Cardiac fibroblast (primary cell): ENCODE measurements around the gene CLDN2.

Experiments
- DNase-seq, 2 donors: peaks; one replicate each; pipeline versions ENCODE4 v3.0.0 to v3.0.0-alpha.2; 2010; ENCODE audit warnings: low read depth in 2 of 2
- H3K4me3 ChIP-seq, 2 donors: replicated peaks in 1 of 2; 1 replicate in 1 of 2; 2 replicates in 1 of 2; pipeline ENCODE4 v1.5.1; 2011; ENCODE audit warnings: low read depth in 2 of 2, low read length in 2 of 2, mild to moderate bottlenecking in 2 of 2, moderate library complexity in 1 of 2
- TF ChIP-seq, protein P1 (sequence below): IDR thresholded peaks from one replicate; pipeline ENCODE4 v1.5.1; 2011; ENCODE audit warnings: low read depth, mild to moderate bottlenecking, low read length, inconsistent platforms

Gene CLDN2

DNA sequence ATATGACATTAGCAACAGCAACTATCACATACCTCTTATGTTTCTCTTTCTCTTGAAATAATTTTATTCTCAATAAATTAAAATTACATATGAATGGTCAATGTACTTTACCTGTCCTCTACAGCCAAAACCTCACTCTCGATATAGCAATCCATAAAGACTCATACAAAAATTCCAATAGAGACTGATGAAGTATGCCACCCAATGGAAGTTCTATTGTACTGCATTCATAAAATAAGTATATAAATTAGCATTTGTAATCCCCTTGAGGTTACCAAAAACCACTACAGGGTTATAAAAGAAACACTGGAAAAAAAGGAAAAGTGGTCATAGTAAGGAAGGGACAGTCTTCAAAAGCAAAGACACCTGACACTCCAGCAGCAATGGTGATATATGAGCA, 32.8 kb downstream of the CLDN2 start:
- DNase-seq, result peak; percentile 48 to 53
- TF ChIP-seq, protein P1, sequence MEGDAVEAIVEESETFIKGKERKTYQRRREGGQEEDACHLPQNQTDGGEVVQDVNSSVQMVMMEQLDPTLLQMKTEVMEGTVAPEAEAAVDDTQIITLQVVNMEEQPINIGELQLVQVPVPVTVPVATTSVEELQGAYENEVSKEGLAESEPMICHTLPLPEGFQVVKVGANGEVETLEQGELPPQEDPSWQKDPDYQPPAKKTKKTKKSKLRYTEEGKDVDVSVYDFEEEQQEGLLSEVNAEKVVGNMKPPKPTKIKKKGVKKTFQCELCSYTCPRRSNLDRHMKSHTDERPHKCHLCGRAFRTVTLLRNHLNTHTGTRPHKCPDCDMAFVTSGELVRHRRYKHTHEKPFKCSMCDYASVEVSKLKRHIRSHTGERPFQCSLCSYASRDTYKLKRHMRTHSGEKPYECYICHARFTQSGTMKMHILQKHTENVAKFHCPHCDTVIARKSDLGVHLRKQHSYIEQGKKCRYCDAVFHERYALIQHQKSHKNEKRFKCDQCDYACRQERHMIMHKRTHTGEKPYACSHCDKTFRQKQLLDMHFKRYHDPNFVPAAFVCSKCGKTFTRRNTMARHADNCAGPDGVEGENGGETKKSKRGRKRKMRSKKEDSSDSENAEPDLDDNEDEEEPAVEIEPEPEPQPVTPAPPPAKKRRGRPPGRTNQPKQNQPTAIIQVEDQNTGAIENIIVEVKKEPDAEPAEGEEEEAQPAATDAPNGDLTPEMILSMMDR, result peak; percentile 39

GRCh38 chrX:106954041-106954440, 33.8 kb downstream of the CLDN2 start:
- TF ChIP-seq, protein P1, result no peak
- no peak overlapping the region for H3K4me3 ChIP-seq
- no peak for DNase-seq

More for the DNA sequence above, 32.8 kb downstream of the CLDN2 start:
- H3K4me3 ChIP-seq, result no peak overlapping the region

- H3K4me3 ChIP-seq, result no peak overlapping the region
- peak; percentile 4 to 43 for DNase-seq
- TF ChIP-seq, protein P1, result no peak
Observed at GRCh38 chrX:106955004-106955772, 35.0 kb downstream of the CLDN2 start.

- no peak overlapping the region for H3K4me3 ChIP-seq
- no peak for DNase-seq
- TF ChIP-seq, protein P1, result no peak
Observed at GRCh38 chrX:106957856-106958255, 37.7 kb downstream of the CLDN2 start.

DNA sequence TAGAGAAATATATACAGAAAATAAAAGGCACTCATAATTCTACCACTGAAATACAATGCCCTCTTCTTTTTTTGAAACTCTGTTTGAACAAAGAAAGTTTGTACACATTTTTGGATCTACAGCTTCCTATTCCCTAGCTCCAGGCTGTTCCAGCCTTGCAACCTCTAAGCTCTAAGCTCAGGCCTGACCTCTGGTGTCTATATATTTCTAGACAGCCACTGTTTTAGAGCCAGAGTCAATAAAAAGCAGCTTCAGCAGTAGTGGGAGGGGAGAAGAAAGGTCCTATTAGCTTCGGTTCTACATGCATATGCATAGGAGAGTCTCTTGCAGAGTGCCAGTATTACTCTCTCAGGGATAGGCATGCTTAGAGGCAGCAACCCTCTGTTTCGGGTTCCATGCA, 39.7 kb downstream of the CLDN2 start:
- H3K4me3 ChIP-seq, result no peak overlapping the region
- peak; percentile 28 to 54 for DNase-seq
- TF ChIP-seq, protein P1, result peak; percentile 22

DNA sequence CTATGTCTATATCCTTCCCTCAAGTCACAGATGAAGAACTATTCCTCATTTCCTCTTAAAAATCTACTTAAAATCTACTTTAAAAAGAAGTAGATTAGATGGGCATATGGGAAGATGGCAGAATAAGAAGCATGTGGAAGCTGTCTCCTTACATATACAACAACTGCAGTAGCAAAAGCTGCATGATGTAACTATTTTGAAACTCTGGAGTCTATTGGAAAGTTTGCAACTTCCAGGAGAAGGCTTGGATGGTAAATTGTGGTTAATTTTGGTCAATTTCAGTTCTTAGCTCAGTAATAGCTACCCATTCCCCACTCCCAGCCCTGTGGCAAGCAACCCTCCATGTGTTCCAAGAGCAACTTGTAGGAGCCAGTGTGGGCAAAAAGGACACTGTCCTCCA, 42.9 kb downstream of the CLDN2 start:
- no peak overlapping the region for H3K4me3 ChIP-seq
- TF ChIP-seq, protein P1, result no peak
- DNase-seq, result no peak
